Transverse colon (tissue), 4 donors: ENCODE data around the gene CD177. TPM values are rescaled to one million over a fixed set of nuclear protein-coding genes. Genes with fewer than 3 reads are reported as not detected.
"Not testable (repeated sequence)": the region's sequence is repeated elsewhere in the genome, so short reads cannot be mapped to it uniquely, and the experiment has no call there.

Experiments
- DNase-seq: peaks from one replicate; pipeline ENCODE4 v3.0.0-alpha.2; 2019
- H3K27ac ChIP-seq, 4 donors: fragments of 200-600 bp; sonication (generic); 2 replicates each; pipeline ENCODE4 v1.5.1; 2016 to 2018; ENCODE audit warnings: inconsistent platforms in 4 of 4
- H3K27me3 ChIP-seq: fragments of 200-600 bp; sonication (generic); 2 replicates; pipeline ENCODE4 v1.5.1; 2017; ENCODE audit warnings: inconsistent platforms
- H3K36me3 ChIP-seq, 4 donors: fragments of 200-600 bp; sonication (generic); 2 replicates each; pipeline ENCODE4 v1.5.1; 2017 to 2019; ENCODE audit warnings: inconsistent platforms in 4 of 4
- H3K4me1 ChIP-seq, 4 donors: fragments of 200-600 bp; sonication (generic); 2 replicates each; pipeline ENCODE4 v1.5.1; 2017 to 2020; ENCODE audit warnings: inconsistent platforms in 4 of 4
- H3K4me3 ChIP-seq, 4 donors: fragments of 200-600 bp; sonication (generic); 1 replicate in 1 of 4; 2 replicates in 3 of 4; pipeline versions ENCODE4 v1.5.1 to v1.6.1; 2017 to 2019; ENCODE audit warnings: inconsistent platforms in 4 of 4
- H3K9me3 ChIP-seq, 2 donors: fragments of 200-600 bp; sonication (generic); 2 replicates each; pipeline ENCODE4 v1.5.1; 2017 to 2019; ENCODE audit warnings: inconsistent platforms in 2 of 2
- EP300 ChIP-seq: sonication (generic); formaldehyde crosslinking; IDR thresholded peaks from one replicate; pipeline ENCODE4 v1.6.1; 2017; ENCODE audit warnings: antibody characterized with exemption, low read depth
- POLR2A ChIP-seq: fragments of 450-650 bp; IDR thresholded peaks from one replicate; pipeline ENCODE4 v1.6.1; 2016; ENCODE audit warnings: antibody characterized with exemption, mild to moderate bottlenecking, moderate library complexity
- POLR2AphosphoS5 ChIP-seq, 3 donors: sonication (generic); formaldehyde crosslinking; IDR thresholded peaks; one replicate each; pipeline ENCODE4 v1.6.1; 2016; ENCODE audit warnings: antibody characterized with exemption in 3 of 3
- WGBS, 2 donors: methylation state at CpG; one replicate each; pipeline ENCODE4 v1.1.5; 2018; ENCODE audit warnings: low coverage in 1 of 2; 5-methylcytosine and 5-hydroxymethylcytosine counted together
- in situ Hi-C, 4 donors: fragments of 200-750 bp; cut with MboI; loops; one replicate each; pipeline versions ENCODE4 v1.15.0 to v1.15.1; 2017; ENCODE audit warnings: low sequenced_read_pairs in 3 of 4, low pct_ligation_motif_present in 1 of 4, low pct_unique_long_range_greater_than_20kb in 1 of 4
- intact Hi-C: fragments of 100-400 bp; cut with DNase I; formaldehyde crosslinking; loops from one replicate; pipeline ENCODE4 v1.15.1; 2023; ENCODE audit warnings: low total_unique reads
- total RNA-seq, 4 donors: library from RNA; depleted of rRNA; stranded (reverse); fragments of >200 nt; gene quantifications; one replicate each; pipeline ENCODE4 v1.1.0, GENCODE V29; 2016
- TF ChIP-seq, protein P1 (sequence below), 5 experiments: fragments of 200-600 bp in 3 of 5; fragments of 450-650 bp in 2 of 5; sonication (generic) in 3 of 5; IDR thresholded peaks; 1 replicate in 2 of 5; 2 replicates in 3 of 5; pipeline ENCODE4 v1.5.1; 2016 to 2017; ENCODE audit warnings: antibody characterized with exemption in 5 of 5, inconsistent platforms in 3 of 5, mild to moderate bottlenecking in 2 of 5, moderate library complexity in 1 of 5

CD177 gene
- total RNA-seq, 4 donors from 2014 or later = 12.1 to 720 (median 82.6) TPM

DNA sequence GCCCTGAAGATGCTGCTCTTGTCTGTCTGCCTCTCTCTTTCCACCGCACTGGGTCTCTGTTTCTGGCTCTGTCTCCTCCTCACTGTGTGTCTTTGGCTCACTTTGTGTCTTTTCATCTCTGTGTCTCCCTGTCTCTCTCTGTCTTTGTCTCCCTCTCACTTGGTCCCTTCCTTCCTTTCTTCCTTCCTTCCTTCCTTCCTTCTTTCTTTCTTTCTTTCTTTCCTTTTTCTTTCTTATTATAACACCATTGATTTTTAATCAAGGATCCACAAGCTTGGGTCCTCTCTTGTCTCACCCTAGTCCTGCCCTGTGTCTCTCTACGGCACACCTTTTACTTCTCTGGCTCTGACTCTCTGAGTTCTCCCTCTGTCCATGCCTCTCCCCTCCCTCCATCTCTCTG is 14.3 kb downstream of the CD177 start:
- H3K9me3 ChIP-seq = no peaks in the 10 kb centered on the region
- TF ChIP-seq POLR2A (no peak), EP300 (no peak), POLR2AphosphoS5 (IDR thresholded peaks at IDR 0.05) (no peak)
- TF ChIP-seq, protein P1, sequence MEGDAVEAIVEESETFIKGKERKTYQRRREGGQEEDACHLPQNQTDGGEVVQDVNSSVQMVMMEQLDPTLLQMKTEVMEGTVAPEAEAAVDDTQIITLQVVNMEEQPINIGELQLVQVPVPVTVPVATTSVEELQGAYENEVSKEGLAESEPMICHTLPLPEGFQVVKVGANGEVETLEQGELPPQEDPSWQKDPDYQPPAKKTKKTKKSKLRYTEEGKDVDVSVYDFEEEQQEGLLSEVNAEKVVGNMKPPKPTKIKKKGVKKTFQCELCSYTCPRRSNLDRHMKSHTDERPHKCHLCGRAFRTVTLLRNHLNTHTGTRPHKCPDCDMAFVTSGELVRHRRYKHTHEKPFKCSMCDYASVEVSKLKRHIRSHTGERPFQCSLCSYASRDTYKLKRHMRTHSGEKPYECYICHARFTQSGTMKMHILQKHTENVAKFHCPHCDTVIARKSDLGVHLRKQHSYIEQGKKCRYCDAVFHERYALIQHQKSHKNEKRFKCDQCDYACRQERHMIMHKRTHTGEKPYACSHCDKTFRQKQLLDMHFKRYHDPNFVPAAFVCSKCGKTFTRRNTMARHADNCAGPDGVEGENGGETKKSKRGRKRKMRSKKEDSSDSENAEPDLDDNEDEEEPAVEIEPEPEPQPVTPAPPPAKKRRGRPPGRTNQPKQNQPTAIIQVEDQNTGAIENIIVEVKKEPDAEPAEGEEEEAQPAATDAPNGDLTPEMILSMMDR (IDR thresholded peaks at IDR 0.05) = no peak
- intact Hi-C loops = no loop called here
- H3K4me3 ChIP-seq = no peak overlapping the region
- H3K27me3 ChIP-seq = no peaks in the 10 kb centered on the region
- DNase-seq = no peak
- no peaks in the 10 kb centered on the region for H3K4me1 ChIP-seq
- in situ Hi-C loops = no loop called here
- no peaks in the 10 kb centered on the region for H3K36me3 ChIP-seq
- no peak overlapping the region for H3K27ac ChIP-seq
- WGBS, 2 donors = 90% methylated on average over 2 of the region's 2 CpGs; no CpG with 5 or more reads in 1 of the 2 donors

DNA sequence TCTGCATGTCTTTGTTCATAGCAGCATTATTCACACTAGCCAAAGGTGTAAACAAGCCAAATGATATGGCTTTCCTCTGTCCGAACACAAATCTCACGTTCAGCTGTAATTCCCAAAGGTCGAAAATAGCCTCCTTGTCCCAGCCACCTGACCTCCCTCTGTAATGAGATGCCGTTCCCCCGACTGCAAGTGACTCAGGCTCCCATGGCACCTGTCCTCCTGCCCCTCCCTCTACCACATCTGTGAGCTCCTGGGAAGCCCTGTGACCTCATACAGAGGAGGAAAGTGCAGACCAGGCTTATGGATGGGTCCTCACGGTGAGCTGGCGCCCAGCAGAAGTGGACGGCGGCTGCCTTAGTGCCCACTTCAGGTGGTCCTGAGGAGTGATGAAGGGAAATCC is 15.4 kb downstream of the CD177 start:
- H3K4me1 ChIP-seq, H3K27me3 ChIP-seq, H3K4me3 ChIP-seq, H3K36me3 ChIP-seq, H3K27ac ChIP-seq, DNase-seq, intact Hi-C loops, H3K9me3 ChIP-seq, in situ Hi-C loops: not testable (repeated sequence)
- WGBS, 2 donors = 65% methylated on average over 4 of the region's 9 CpGs; no CpG with 5 or more reads in 1 of the 2 donors

GRCh38 chr19:43371909-43372308 is 18.4 kb downstream of the CD177 start:
- Histone ChIP-seq H3K27me3 (no peaks in the 10 kb centered on the region), H3K4me1 (no peaks in the 10 kb centered on the region), H3K36me3 (no peaks in the 10 kb centered on the region), H3K9me3 (no peaks in the 10 kb centered on the region), H3K27ac (no peak overlapping the region), H3K4me3 (no peak overlapping the region)
- DNase-seq = no peak
- intact Hi-C loops (no loop called here), in situ Hi-C loops (no loop called here)
- 66 to 70% methylated on average over 3 to 8 of the region's 8 CpGs for WGBS, 2 donors
- TF ChIP-seq EP300 (no peak), POLR2AphosphoS5 (IDR thresholded peaks at IDR 0.05) (no peak), POLR2A (no peak)
- TF ChIP-seq, protein P1 (IDR thresholded peaks at IDR 0.05) = no peak

DNA sequence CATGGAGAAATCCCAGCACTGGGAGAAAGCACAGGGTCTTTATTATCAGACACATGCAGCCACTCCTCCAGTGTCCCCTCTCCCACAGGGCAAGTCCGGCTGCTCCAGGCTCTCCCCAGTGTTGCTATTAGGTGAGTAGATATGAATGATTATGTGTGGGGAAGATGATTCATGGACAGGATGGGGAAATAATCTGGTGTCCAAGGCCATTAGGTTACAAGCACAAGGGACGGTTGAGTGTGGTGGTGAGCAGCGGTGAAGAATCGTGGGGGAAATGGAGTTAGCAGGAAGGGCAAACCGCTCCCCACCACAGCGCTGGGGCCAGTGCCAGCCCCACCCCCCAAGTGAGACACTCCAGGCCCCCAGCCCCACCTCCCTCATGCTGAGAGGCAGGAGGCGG is 19.0 kb downstream of the CD177 start:
- intact Hi-C loops (no loop called here), in situ Hi-C loops (no loop called here)
- Histone ChIP-seq H3K9me3 (no peaks in the 10 kb centered on the region), H3K27ac (no peak overlapping the region), H3K4me3 (no peak overlapping the region), H3K36me3 (no peaks in the 10 kb centered on the region), H3K27me3 (no peaks in the 10 kb centered on the region), H3K4me1 (no peaks in the 10 kb centered on the region)
- TF ChIP-seq POLR2A (no peak), POLR2AphosphoS5 (IDR thresholded peaks at IDR 0.05) (no peak), EP300 (no peak)
- TF ChIP-seq, protein P1 (IDR thresholded peaks at IDR 0.05) = no peak
- DNase-seq = no peak
- 68 to 87% methylated on average over 5 to 7 of the region's 7 CpGs for WGBS, 2 donors

GRCh38 chr19:43377624-43378023 is 24.1 kb downstream of the CD177 start:
- in situ Hi-C loops, DNase-seq, H3K27me3 ChIP-seq, H3K27ac ChIP-seq, H3K36me3 ChIP-seq, H3K9me3 ChIP-seq, H3K4me3 ChIP-seq, H3K4me1 ChIP-seq, intact Hi-C loops: not testable (repeated sequence)
- no CpG with 5 or more reads among the region's 3 CpGs for WGBS, 2 donors
